Measurements from ENCODE around the gene VAX1. TPM values are rescaled to one million over a fixed set of nuclear protein-coding genes. Genes with fewer than 3 reads are reported as not detected.

The VAX1 gene
- total RNA-seq, 1 donor from 2014 or later: not detected

GRCh38 chr10:117162093-117163060, 24.3 kb upstream of the VAX1 start:
- DNase-seq (ENCODE audit: low spot score): no peak
- no peak overlapping the region for H3K27ac Mint-ChIP-seq (ENCODE audit: unreplicated experiment)
- peaks cover 81% of the 10 kb centered on the region for H3K27me3 Mint-ChIP-seq (ENCODE audit: low read depth)
- H3K9me3 Mint-ChIP-seq (ENCODE audit: low read depth): no peaks in the 10 kb centered on the region
- no peaks in the 10 kb centered on the region for H3K36me3 Mint-ChIP-seq (ENCODE audit: low read depth)
- TF ChIP-seq, protein P1, sequence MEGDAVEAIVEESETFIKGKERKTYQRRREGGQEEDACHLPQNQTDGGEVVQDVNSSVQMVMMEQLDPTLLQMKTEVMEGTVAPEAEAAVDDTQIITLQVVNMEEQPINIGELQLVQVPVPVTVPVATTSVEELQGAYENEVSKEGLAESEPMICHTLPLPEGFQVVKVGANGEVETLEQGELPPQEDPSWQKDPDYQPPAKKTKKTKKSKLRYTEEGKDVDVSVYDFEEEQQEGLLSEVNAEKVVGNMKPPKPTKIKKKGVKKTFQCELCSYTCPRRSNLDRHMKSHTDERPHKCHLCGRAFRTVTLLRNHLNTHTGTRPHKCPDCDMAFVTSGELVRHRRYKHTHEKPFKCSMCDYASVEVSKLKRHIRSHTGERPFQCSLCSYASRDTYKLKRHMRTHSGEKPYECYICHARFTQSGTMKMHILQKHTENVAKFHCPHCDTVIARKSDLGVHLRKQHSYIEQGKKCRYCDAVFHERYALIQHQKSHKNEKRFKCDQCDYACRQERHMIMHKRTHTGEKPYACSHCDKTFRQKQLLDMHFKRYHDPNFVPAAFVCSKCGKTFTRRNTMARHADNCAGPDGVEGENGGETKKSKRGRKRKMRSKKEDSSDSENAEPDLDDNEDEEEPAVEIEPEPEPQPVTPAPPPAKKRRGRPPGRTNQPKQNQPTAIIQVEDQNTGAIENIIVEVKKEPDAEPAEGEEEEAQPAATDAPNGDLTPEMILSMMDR (IDR thresholded peaks at IDR 0.05): no peak
- H3K4me1 Mint-ChIP-seq (ENCODE audit: low read depth): peaks cover 22% of the 10 kb centered on the region
- H3K4me3 Mint-ChIP-seq (ENCODE audit: unreplicated experiment): peak overlapping the region; percentile 53

DNA sequence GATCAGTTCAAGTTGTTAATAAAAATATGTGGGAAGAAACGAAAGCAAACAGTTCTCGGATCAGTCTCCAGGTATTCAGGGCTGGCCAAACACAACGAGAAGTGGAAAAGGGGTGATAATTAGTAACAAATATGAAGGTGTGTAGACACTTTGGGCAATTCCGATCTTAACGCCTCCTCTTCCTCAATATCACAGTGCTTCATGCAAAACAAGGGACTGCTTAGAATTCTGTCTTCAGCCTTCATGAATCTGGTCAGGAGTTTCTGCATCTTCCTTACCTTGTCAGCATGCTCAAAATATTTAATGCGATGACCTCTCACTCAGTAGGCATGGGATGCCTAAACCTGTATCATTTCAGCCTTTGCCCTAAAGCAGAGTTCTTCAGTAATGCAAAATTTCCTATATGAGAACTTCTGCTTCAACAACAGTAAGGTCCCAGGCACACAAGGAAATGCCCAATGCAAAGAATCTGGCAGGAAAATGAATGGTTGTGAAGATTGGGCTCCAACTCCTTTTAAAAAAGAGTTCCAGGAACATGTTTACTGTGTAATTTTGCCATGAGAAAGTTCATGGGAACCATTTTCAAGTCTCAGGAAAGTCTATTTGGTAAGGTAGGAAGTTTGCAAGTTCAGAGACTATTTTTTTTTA, 23.4 kb upstream of the VAX1 start:
- DNase-seq (ENCODE audit: low spot score): no peak
- peaks cover 80% of the 10 kb centered on the region for H3K27me3 Mint-ChIP-seq (ENCODE audit: low read depth)
- TF ChIP-seq, protein P1 (IDR thresholded peaks at IDR 0.05): no peak
- H3K9me3 Mint-ChIP-seq (ENCODE audit: low read depth): no peaks in the 10 kb centered on the region
- H3K4me1 Mint-ChIP-seq (ENCODE audit: low read depth): peaks cover 22% of the 10 kb centered on the region
- no peaks in the 10 kb centered on the region for H3K36me3 Mint-ChIP-seq (ENCODE audit: low read depth)
- H3K27ac Mint-ChIP-seq (ENCODE audit: unreplicated experiment): no peak overlapping the region
- H3K4me3 Mint-ChIP-seq (ENCODE audit: unreplicated experiment): no peak overlapping the region

- Mint-ChIP-seq H3K4me3 (ENCODE audit: unreplicated experiment) (no peak overlapping the region), H3K4me1 (ENCODE audit: low read depth) (peaks cover 16% of the 10 kb centered on the region), H3K9me3 (ENCODE audit: low read depth) (no peaks in the 10 kb centered on the region), H3K36me3 (ENCODE audit: low read depth) (no peaks in the 10 kb centered on the region), H3K27ac (ENCODE audit: unreplicated experiment) (no peak overlapping the region), H3K27me3 (ENCODE audit: low read depth) (peaks cover 76% of the 10 kb centered on the region)
- DNase-seq (ENCODE audit: low spot score): no peak
- TF ChIP-seq, protein P1 (IDR thresholded peaks at IDR 0.05): no peak
Observed at GRCh38 chr10:117160567-117160966, 22.5 kb upstream of the VAX1 start.

- Mint-ChIP-seq H3K27me3 (ENCODE audit: low read depth) (peaks cover 77% of the 10 kb centered on the region), H3K9me3 (ENCODE audit: low read depth) (no peaks in the 10 kb centered on the region), H3K4me1 (ENCODE audit: low read depth) (peaks cover 7% of the 10 kb centered on the region), H3K27ac (ENCODE audit: unreplicated experiment) (no peak overlapping the region), H3K4me3 (ENCODE audit: unreplicated experiment) (no peak overlapping the region), H3K36me3 (ENCODE audit: low read depth) (no peaks in the 10 kb centered on the region)
- DNase-seq (ENCODE audit: low spot score): no peak
- TF ChIP-seq, protein P1 (IDR thresholded peaks at IDR 0.05): no peak
Observed at GRCh38 chr10:117159390-117159789, 21.3 kb upstream of the VAX1 start.

DNA sequence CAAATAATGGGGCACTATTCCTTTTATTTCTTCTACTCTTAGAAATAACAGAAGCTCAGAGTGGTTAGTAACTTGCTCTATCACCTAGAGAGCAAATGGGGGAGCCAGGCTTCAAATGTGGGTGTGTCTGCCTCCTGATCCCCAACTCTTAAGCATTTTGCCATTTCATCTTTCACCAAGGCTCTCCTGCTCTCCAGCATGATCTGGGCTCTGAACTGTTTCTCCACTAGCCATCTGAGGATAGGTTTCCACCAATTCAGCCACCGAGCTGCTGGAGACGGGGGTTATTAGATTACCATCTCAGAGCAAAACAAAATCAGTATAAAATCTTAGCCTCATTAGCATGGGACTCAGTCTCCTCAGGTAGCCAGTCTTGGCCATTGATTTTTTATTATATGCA, 20.2 kb upstream of the VAX1 start:
- H3K36me3 Mint-ChIP-seq (ENCODE audit: low read depth): no peaks in the 10 kb centered on the region
- no peak overlapping the region for H3K27ac Mint-ChIP-seq (ENCODE audit: unreplicated experiment)
- peaks cover 7% of the 10 kb centered on the region for H3K4me1 Mint-ChIP-seq (ENCODE audit: low read depth)
- H3K27me3 Mint-ChIP-seq (ENCODE audit: low read depth): peaks cover 80% of the 10 kb centered on the region
- H3K4me3 Mint-ChIP-seq (ENCODE audit: unreplicated experiment): no peak overlapping the region
- TF ChIP-seq, protein P1 (IDR thresholded peaks at IDR 0.05): no peak
- no peaks in the 10 kb centered on the region for H3K9me3 Mint-ChIP-seq (ENCODE audit: low read depth)
- DNase-seq (ENCODE audit: low spot score): no peak

Measured in chondrocyte (in vitro differentiated cells).